GM18873 (cell line): ENCODE data around the gene CDH13.

Experiments used
- ATAC-seq: cut with Tn5 transposase; IDR thresholded peaks from one replicate; pipeline ENCODE4 v1.9.1; 2021; ENCODE audit warnings: mild to moderate bottlenecking, moderate library complexity, moderate number of reproducible peaks; ENCODE audit not compliant: unreplicated experiment, low FRiP score

Gene CDH13

GRCh38 chr16:83130039-83130438, 503.3 kb downstream of the CDH13 start:
- no peak for ATAC-seq

- ATAC-seq = no peak
Observed at GRCh38 chr16:83134638-83135037, 507.9 kb downstream of the CDH13 start.

- no peak for ATAC-seq
Observed at GRCh38 chr16:83136419-83136818, 509.6 kb downstream of the CDH13 start.

GRCh38 chr16:83136924-83137323, 510.2 kb downstream of the CDH13 start:
- ATAC-seq = no peak

GRCh38 chr16:83137326-83137781, 510.6 kb downstream of the CDH13 start:
- ATAC-seq = no peak

GRCh38 chr16:83137894-83138293, 511.1 kb downstream of the CDH13 start:
- ATAC-seq = no peak

- no peak for ATAC-seq
Observed at GRCh38 chr16:83138512-83138911, 511.7 kb downstream of the CDH13 start.

- ATAC-seq = no peak
Observed at GRCh38 chr16:83138976-83139690, 512.4 kb downstream of the CDH13 start.

- ATAC-seq = no peak
Observed at GRCh38 chr16:83143788-83144187, 517.0 kb downstream of the CDH13 start.

- ATAC-seq = no peak
Observed at GRCh38 chr16:83145297-83145696, 518.5 kb downstream of the CDH13 start.

GRCh38 chr16:83147244-83147643, 520.5 kb downstream of the CDH13 start:
- no peak for ATAC-seq

- ATAC-seq = no peak
Observed at GRCh38 chr16:83158320-83158957, 531.7 kb downstream of the CDH13 start.

- no peak for ATAC-seq
Observed at GRCh38 chr16:83159049-83159448, 532.3 kb downstream of the CDH13 start.

GRCh38 chr16:83160287-83161020, 533.7 kb downstream of the CDH13 start:
- no peak for ATAC-seq

GRCh38 chr16:83162791-83163190, 536.0 kb downstream of the CDH13 start:
- ATAC-seq = no peak

- ATAC-seq = no peak
Observed at GRCh38 chr16:83164816-83165215, 538.0 kb downstream of the CDH13 start.

GRCh38 chr16:83171396-83171795, 544.6 kb downstream of the CDH13 start:
- ATAC-seq = no peak

- ATAC-seq = no peak
Observed at GRCh38 chr16:83174671-83175070, 547.9 kb downstream of the CDH13 start.

GRCh38 chr16:83176802-83177201, 550.0 kb downstream of the CDH13 start:
- no peak for ATAC-seq

- ATAC-seq = no peak
Observed at GRCh38 chr16:83185902-83186301, 559.1 kb downstream of the CDH13 start.

- no peak for ATAC-seq
Observed at GRCh38 chr16:83187405-83187804, 560.6 kb downstream of the CDH13 start.
